Lung (tissue), 12 donors: ENCODE measurements around the gene ALPG. TPM values are rescaled to one million over a fixed set of nuclear protein-coding genes. Genes with fewer than 3 reads are reported as not detected.
A peak's percentile ranks its signal among the peaks of the same experiment; 100 is the strongest.
"Not testable (repeated sequence)": the region's sequence is repeated elsewhere in the genome, so short reads cannot be mapped to it uniquely, and the experiment has no call there.

Experiments
- ATAC-seq: fragments of 200-7000 bp; cut with Tn5 transposase; one replicate; pipeline ENCODE4 v1.9.1; 2020; ENCODE audit warnings: moderate number of reproducible peaks; ENCODE audit not compliant: insufficient read depth, low FRiP score
- DNase-seq, 3 donors: peaks; one replicate each; pipeline ENCODE4 v3.0.0-alpha.2; 2013 to 2017
- H3K27ac ChIP-seq, 2 donors: one replicate each; pipeline ENCODE4 v1.5.1; 2013; ENCODE audit warnings: mild to moderate bottlenecking in 2 of 2, moderate library complexity in 2 of 2, control low read depth in 1 of 2, inconsistent platforms in 1 of 2, low read depth in 1 of 2, low read length in 1 of 2
- H3K27me3 ChIP-seq, 3 donors: one replicate each; pipeline ENCODE4 v1.5.1; 2013; ENCODE audit warnings: low read length in 2 of 3; ENCODE audit not compliant: control insufficient read depth in 3 of 3, insufficient read depth in 3 of 3
- H3K36me3 ChIP-seq, 4 donors: one replicate each; pipeline ENCODE4 v1.5.1; 2013; ENCODE audit warnings: low read length in 4 of 4, mild to moderate bottlenecking in 1 of 4, moderate library complexity in 1 of 4; ENCODE audit not compliant: control insufficient read depth in 4 of 4, insufficient read depth in 4 of 4
- H3K4me1 ChIP-seq, 5 donors: one replicate each; pipeline ENCODE4 v1.5.1; 2013; ENCODE audit warnings: low read length in 5 of 5, mild to moderate bottlenecking in 2 of 5, moderate library complexity in 1 of 5; ENCODE audit not compliant: control insufficient read depth in 5 of 5, insufficient read depth in 5 of 5
- H3K4me3 ChIP-seq: one replicate; pipeline ENCODE4 v1.5.1; 2013; ENCODE audit warnings: mild to moderate bottlenecking, control low read depth, moderate library complexity
- H3K9ac ChIP-seq, 2 donors: one replicate each; pipeline ENCODE4 v1.5.1; 2013; ENCODE audit warnings: low read length in 2 of 2, control low read depth in 1 of 2; ENCODE audit not compliant: insufficient read depth in 1 of 2
- H3K9me3 ChIP-seq, 4 donors: one replicate each; pipeline ENCODE4 v1.5.1; 2013; ENCODE audit warnings: low read length in 3 of 4, mild to moderate bottlenecking in 1 of 4, moderate library complexity in 1 of 4; ENCODE audit not compliant: control insufficient read depth in 4 of 4, insufficient read depth in 3 of 4
- CTCF ChIP-seq: IDR thresholded peaks from 2 replicates; pipeline ENCODE4 v1.5.1; 2012; ENCODE audit warnings: mild to moderate bottlenecking; ENCODE audit errors: control extremely low read depth, extremely low read depth
- WGBS, 2 donors: extraction: QIAGEN DNeasy Blood & Tissue Kit; methylation state at CpG; one replicate each; pipeline ENCODE4 v1.1.7; 2013; 5-methylcytosine and 5-hydroxymethylcytosine counted together
- polyA plus RNA-seq, 2 donors: library from polyadenylated mRNA; stranded (reverse); fragments of 200-250 nt; gene quantifications; one replicate each; pipeline ENCODE4 v1.2.1, GENCODE V29; 2013
- total RNA-seq, 2 donors: library from RNA; depleted of rRNA in 1 of 2; stranded (reverse); fragments of >200 nt in 1 of 2; gene quantifications; one replicate each; pipeline ENCODE4 v1.2.1, GENCODE V29; 2014 to 2021
- donor health status: control.
- donor health status: control.
- donor health status: Bipolar disorder and iron deficiency.
- donor health status: healthy.
- donor health status: DM: yes; HTN: yes; CAD: no.

ALPG gene
- total and polyA plus RNA-seq, 4 donors, result 0.14 to 1.2 (median 0.89) TPM

- H3K36me3 ChIP-seq, result no peaks in the 10 kb centered on the region
- TF ChIP-seq CTCF, result no peak
- H3K9me3 ChIP-seq, result peaks cover 0 to 2% (median 0%) of the 10 kb centered on the region in 4 donors
- H3K27me3 ChIP-seq, result peaks cover 0 to 82% (median 67%) of the 10 kb centered on the region in 3 donors
- ATAC-seq, result no peak
- H3K4me1 ChIP-seq, result peaks cover 0 to 7% (median 0%) of the 10 kb centered on the region in 5 donors
- H3K4me3 ChIP-seq, result no peak overlapping the region
- no peak overlapping the region for H3K9ac ChIP-seq
- peak overlapping the region in 1 of 2 donors; percentile 35 for H3K27ac ChIP-seq
- 37 to 63% methylated on average over 41 to 42 of the region's 42 CpGs for WGBS, 2 donors
- no peak for DNase-seq
These were observed 18.2 kb upstream of the ALPG start for GRCh38 chr2:232388324-232388891.

- Histone ChIP-seq H3K4me3 (no peak overlapping the region), H3K9ac (no peak overlapping the region), H3K27me3 (peaks cover 0 to 73% (median 61%) of the 10 kb centered on the region in 3 donors), H3K36me3 (no peaks in the 10 kb centered on the region), H3K27ac (no peak overlapping the region), H3K4me1 (peaks cover 0 to 7% (median 0%) of the 10 kb centered on the region in 5 donors), H3K9me3 (peaks cover 0 to 2% (median 0%) of the 10 kb centered on the region in 4 donors)
- no peak for TF ChIP-seq CTCF
- 67 to 83% methylated on average over 6 of the region's 6 CpGs for WGBS, 2 donors
- ATAC-seq (no peak), DNase-seq (no peak)
These were observed 17.3 kb upstream of the ALPG start for GRCh38 chr2:232389327-232389726.

GRCh38 chr2:232390661-232391060 lies 16.0 kb upstream of the ALPG start:
- ATAC-seq (no peak), DNase-seq (no peak)
- WGBS, 2 donors, result 21 to 38% methylated on average over 3 of the region's 3 CpGs
- H3K4me1 ChIP-seq, result peaks cover 0 to 7% (median 0%) of the 10 kb centered on the region in 5 donors
- H3K9me3 ChIP-seq, result peaks cover 0 to 2% (median 0%) of the 10 kb centered on the region in 4 donors
- no peak for TF ChIP-seq CTCF
- no peak overlapping the region for H3K4me3 ChIP-seq
- no peaks in the 10 kb centered on the region for H3K36me3 ChIP-seq
- H3K9ac ChIP-seq, result no peak overlapping the region
- H3K27ac ChIP-seq, result no peak overlapping the region
- peaks cover 0 to 63% (median 49%) of the 10 kb centered on the region in 3 donors for H3K27me3 ChIP-seq

- no peaks in the 10 kb centered on the region for H3K9me3 ChIP-seq
- DNase-seq (no peak), ATAC-seq (no peak)
- no peak overlapping the region for H3K9ac ChIP-seq
- peaks cover 0 to 42% (median 31%) of the 10 kb centered on the region in 3 donors for H3K27me3 ChIP-seq
- no peak overlapping the region for H3K27ac ChIP-seq
- TF ChIP-seq CTCF, result no peak
- H3K4me1 ChIP-seq, result no peaks in the 10 kb centered on the region
- no peak overlapping the region for H3K4me3 ChIP-seq
- 93 to 94% methylated on average over 8 of the region's 8 CpGs for WGBS, 2 donors
- H3K36me3 ChIP-seq, result no peaks in the 10 kb centered on the region
These were observed 13.1 kb upstream of the ALPG start for GRCh38 chr2:232393556-232393955.

- ATAC-seq, H3K4me3 ChIP-seq, H3K27ac ChIP-seq, H3K9ac ChIP-seq, DNase-seq, H3K4me1 ChIP-seq, H3K9me3 ChIP-seq, H3K36me3 ChIP-seq: not testable (repeated sequence)
- peaks cover 0 to 36% (median 22%) of the 10 kb centered on the region in 3 donors for H3K27me3 ChIP-seq
- 92 to 93% methylated on average over 7 of the region's 7 CpGs for WGBS, 2 donors
These were observed 12.2 kb upstream of the ALPG start for GRCh38 chr2:232394431-232394830.
